ENCODE measurements around the gene TSC2.

Gene TSC2

DNA sequence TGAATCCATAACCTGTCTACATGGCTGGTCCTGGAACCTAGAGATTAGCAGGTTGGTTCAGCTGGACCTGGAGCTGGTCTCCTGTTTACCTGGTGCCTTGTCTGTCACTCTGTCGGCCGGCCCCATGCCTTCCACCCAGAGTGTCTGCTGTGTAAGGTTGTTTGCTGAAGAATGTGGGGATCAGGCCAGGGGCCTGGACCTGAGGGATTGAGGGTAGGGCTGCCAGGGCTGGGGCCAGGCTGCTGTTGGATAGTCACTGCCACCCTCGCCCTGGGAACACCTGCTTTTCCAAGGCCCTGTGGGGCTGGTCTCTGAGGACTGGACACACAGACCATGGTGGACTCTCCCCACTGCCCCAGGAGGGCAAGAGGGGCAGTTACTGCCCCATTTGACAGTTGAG lies 19.6 kb upstream of the TSC2 start:
- Histone ChIP-seq H3K4me1 (0 out of 2 replicates have a peak, but pooled peaks cover 4% of the 10 kb centered on the region), H3K4me3 (ENCODE audit: low read depth, low read length) (no peak overlapping the region)

DNA sequence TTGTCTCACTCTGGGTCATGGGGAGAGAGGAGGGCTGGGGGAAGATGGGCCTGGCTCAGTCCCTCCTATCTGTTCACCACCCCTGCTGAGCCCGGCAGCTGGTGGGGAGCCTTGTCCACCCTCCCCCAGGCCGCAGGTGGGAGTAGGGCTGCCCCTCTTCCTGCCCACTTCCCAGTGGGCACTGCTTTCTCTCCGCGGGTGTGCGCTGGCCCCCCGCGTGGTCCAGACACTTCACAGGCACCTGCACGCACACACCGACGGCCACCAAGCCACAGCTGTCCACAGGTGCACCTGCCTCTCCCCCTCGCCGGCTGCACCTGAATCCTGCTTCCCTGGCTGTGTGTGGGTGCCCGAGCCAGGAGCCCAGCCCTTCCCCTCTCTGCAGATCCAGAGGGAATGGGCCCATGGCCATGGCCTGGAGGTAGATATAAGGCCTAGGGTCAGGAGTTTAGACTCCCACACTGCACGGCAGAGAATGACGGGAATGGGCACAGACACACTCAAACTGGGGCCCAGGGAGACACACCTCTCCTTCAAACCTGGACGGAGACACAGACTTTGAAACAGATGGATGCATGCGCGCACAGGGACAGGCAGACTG lies 19.1 kb upstream of the TSC2 start:
- no peak for DNase-seq
- peaks cover 6% of the 10 kb centered on the region for H3K4me1 ChIP-seq
- no peaks in the 10 kb centered on the region for H3K27me3 ChIP-seq
- H3K4me3 ChIP-seq (ENCODE audit: low read depth, low read length), result no peak overlapping the region
- H3K36me3 ChIP-seq, result no peaks in the 10 kb centered on the region
- TF ChIP-seq, protein P1, sequence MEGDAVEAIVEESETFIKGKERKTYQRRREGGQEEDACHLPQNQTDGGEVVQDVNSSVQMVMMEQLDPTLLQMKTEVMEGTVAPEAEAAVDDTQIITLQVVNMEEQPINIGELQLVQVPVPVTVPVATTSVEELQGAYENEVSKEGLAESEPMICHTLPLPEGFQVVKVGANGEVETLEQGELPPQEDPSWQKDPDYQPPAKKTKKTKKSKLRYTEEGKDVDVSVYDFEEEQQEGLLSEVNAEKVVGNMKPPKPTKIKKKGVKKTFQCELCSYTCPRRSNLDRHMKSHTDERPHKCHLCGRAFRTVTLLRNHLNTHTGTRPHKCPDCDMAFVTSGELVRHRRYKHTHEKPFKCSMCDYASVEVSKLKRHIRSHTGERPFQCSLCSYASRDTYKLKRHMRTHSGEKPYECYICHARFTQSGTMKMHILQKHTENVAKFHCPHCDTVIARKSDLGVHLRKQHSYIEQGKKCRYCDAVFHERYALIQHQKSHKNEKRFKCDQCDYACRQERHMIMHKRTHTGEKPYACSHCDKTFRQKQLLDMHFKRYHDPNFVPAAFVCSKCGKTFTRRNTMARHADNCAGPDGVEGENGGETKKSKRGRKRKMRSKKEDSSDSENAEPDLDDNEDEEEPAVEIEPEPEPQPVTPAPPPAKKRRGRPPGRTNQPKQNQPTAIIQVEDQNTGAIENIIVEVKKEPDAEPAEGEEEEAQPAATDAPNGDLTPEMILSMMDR (IDR thresholded peaks at IDR 0.05; ENCODE audit: low read depth, low read length), result no peak
- H3K9me3 ChIP-seq, result no peaks in the 10 kb centered on the region

More for the DNA sequence above, 19.6 kb upstream of the TSC2 start:
- no peaks in the 10 kb centered on the region for H3K27me3 ChIP-seq
- H3K36me3 ChIP-seq, result no peaks in the 10 kb centered on the region
- no peaks in the 10 kb centered on the region for H3K9me3 ChIP-seq
- DNase-seq, result no peak
- TF ChIP-seq, protein P1 (IDR thresholded peaks at IDR 0.05; ENCODE audit: low read depth, low read length), result no peak

- H3K9me3 ChIP-seq, result no peaks in the 10 kb centered on the region
- TF ChIP-seq, protein P1 (IDR thresholded peaks at IDR 0.05; ENCODE audit: low read depth, low read length), result no peak
- H3K36me3 ChIP-seq, result no peaks in the 10 kb centered on the region
- no peaks in the 10 kb centered on the region for H3K27me3 ChIP-seq
- no peak overlapping the region for H3K4me3 ChIP-seq (ENCODE audit: low read depth, low read length)
- peaks cover 7% of the 10 kb centered on the region for H3K4me1 ChIP-seq
- DNase-seq, result no peak
These were observed 18.4 kb upstream of the TSC2 start for GRCh38 chr16:2029350-2029749.

DNA sequence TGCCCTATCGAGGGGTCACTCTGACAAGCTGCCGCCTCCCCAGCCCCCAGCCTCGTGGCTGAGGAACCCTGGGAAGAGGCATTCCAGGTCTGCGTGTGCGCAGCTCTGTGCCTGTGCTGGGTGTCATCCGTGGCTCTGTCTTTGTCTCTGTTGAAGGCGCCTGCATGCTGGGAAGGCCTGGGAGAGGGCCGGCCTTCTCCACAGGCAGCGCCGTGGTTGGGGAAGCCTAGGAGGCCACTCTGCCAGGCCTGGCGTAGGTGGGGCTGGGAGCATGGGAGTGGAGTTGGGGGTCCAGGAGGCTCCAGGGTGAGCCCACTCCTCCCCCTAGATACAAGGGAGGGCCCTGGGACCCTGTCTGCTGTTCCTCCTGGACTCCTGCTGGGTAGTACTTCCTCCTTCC lies 17.7 kb upstream of the TSC2 start:
- Histone ChIP-seq H3K36me3 (no peaks in the 10 kb centered on the region), H3K4me1 (peaks cover 7% of the 10 kb centered on the region), H3K4me3 (ENCODE audit: low read depth, low read length) (no peak overlapping the region), H3K9me3 (no peaks in the 10 kb centered on the region), H3K27me3 (no peaks in the 10 kb centered on the region)
- TF ChIP-seq, protein P1 (IDR thresholded peaks at IDR 0.05; ENCODE audit: low read depth, low read length), result no peak
- DNase-seq, result no peak

DNA sequence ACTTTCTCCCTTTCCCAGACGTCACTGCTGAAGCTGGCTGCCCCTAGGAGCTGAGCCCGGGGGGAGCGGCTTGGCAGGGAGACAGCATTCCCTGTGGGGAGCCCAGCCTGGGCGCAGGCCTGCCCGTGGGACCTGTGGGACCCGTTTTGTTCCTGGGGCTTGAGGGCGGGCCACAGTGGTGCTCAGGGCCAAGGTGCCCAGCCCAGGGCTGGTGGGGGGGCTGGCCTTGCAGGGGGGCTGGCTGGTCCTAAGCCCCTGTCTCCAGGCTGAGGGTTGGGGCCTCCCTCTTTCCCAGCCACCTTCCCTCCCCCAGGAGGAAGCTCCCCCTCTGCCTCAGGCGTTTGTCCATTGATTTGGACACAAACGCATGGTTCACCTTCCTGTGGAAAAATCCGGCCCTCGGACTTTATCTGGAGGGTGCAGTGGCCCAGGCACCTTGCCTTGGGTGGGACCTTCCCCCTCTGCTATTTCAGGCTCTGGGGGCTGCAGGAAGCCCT lies 16.7 kb upstream of the TSC2 start:
- no peaks in the 10 kb centered on the region for H3K27me3 ChIP-seq
- H3K36me3 ChIP-seq, result no peaks in the 10 kb centered on the region
- no peaks in the 10 kb centered on the region for H3K9me3 ChIP-seq
- TF ChIP-seq, protein P1 (IDR thresholded peaks at IDR 0.05; ENCODE audit: low read depth, low read length), result no peak
- peaks cover 15% of the 10 kb centered on the region for H3K4me1 ChIP-seq
- no peak for DNase-seq
- H3K4me3 ChIP-seq (ENCODE audit: low read depth, low read length), result no peak overlapping the region

- Histone ChIP-seq H3K4me3 (ENCODE audit: low read depth, low read length) (no peak overlapping the region), H3K36me3 (no peaks in the 10 kb centered on the region), H3K27me3 (no peaks in the 10 kb centered on the region), H3K9me3 (no peaks in the 10 kb centered on the region), H3K4me1 (peaks cover 17% of the 10 kb centered on the region)
- no peak for DNase-seq
- TF ChIP-seq, protein P1 (IDR thresholded peaks at IDR 0.05; ENCODE audit: low read depth, low read length), result no peak
These were observed 15.3 kb upstream of the TSC2 start for GRCh38 chr16:2032285-2033056.

Data from BE2C (cell line).